Measurements from ENCODE around the gene CEP128. TPM values are rescaled to one million over a fixed set of nuclear protein-coding genes. Genes with fewer than 3 reads are reported as not detected.
A peak's percentile ranks its signal among the peaks of the same experiment; 100 is the strongest.

CEP128 gene
- total RNA-seq, 1 experiment from 2014 or later = 4.9 TPM

GRCh38 chr14:80901822-80902221 is 39.7 kb downstream of the CEP128 start:
- no peak for DNase-seq (ENCODE audit: low read depth)

GRCh38 chr14:80901260-80901659 is 40.3 kb downstream of the CEP128 start:
- peak; percentile 2 for DNase-seq (ENCODE audit: low read depth)

- DNase-seq (ENCODE audit: low read depth) = no peak
These were observed 68.9 kb downstream of the CEP128 start for GRCh38 chr14:80872645-80873044.

GRCh38 chr14:80868260-80868659 is 73.3 kb downstream of the CEP128 start:
- DNase-seq (ENCODE audit: low read depth) = peak; percentile 58

- DNase-seq (ENCODE audit: low read depth) = no peak
These were observed 73.7 kb downstream of the CEP128 start for GRCh38 chr14:80867798-80868197.

GRCh38 chr14:80867091-80867490 is 74.4 kb downstream of the CEP128 start:
- DNase-seq (ENCODE audit: low read depth) = peak; percentile 60

GRCh38 chr14:80865565-80865964 is 76.0 kb downstream of the CEP128 start:
- DNase-seq (ENCODE audit: low read depth) = no peak

GRCh38 chr14:80862983-80863382 is 78.6 kb downstream of the CEP128 start:
- no peak for DNase-seq (ENCODE audit: low read depth)

- no peak for DNase-seq (ENCODE audit: low read depth)
These were observed 79.0 kb downstream of the CEP128 start for GRCh38 chr14:80862541-80862940.

- peak; percentile 50 for DNase-seq (ENCODE audit: low read depth)
These were observed 91.2 kb downstream of the CEP128 start for GRCh38 chr14:80850197-80850814.

GRCh38 chr14:80847070-80847469 is 94.5 kb downstream of the CEP128 start:
- no peak for DNase-seq (ENCODE audit: low read depth)

GRCh38 chr14:80845856-80846255 is 95.7 kb downstream of the CEP128 start:
- no peak for DNase-seq (ENCODE audit: low read depth)

- no peak for DNase-seq (ENCODE audit: low read depth)
These were observed 96.7 kb downstream of the CEP128 start for GRCh38 chr14:80844872-80845271.

GRCh38 chr14:80839743-80840142 is 101.8 kb downstream of the CEP128 start:
- no peak for DNase-seq (ENCODE audit: low read depth)

GRCh38 chr14:80809663-80810062 is 131.9 kb downstream of the CEP128 start:
- DNase-seq (ENCODE audit: low read depth) = no peak

GRCh38 chr14:80805136-80805535 is 136.4 kb downstream of the CEP128 start:
- peak; percentile 15 for DNase-seq (ENCODE audit: low read depth)

- no peak for DNase-seq (ENCODE audit: low read depth)
These were observed 142.7 kb downstream of the CEP128 start for GRCh38 chr14:80798878-80799277.

- no peak for DNase-seq (ENCODE audit: low read depth)
These were observed 143.3 kb downstream of the CEP128 start for GRCh38 chr14:80798211-80798610.

GRCh38 chr14:80792771-80793170 is 148.8 kb downstream of the CEP128 start:
- DNase-seq (ENCODE audit: low read depth) = no peak

GRCh38 chr14:80787876-80788275 is 153.7 kb downstream of the CEP128 start:
- peak; percentile 50 for DNase-seq (ENCODE audit: low read depth)

GRCh38 chr14:80784820-80785219 is 156.7 kb downstream of the CEP128 start:
- DNase-seq (ENCODE audit: low read depth) = peak; percentile 16

GRCh38 chr14:80781972-80782367 is 159.6 kb downstream of the CEP128 start:
- peak; percentile 75 for DNase-seq (ENCODE audit: low read depth)

GRCh38 chr14:80780500-80780899 is 161.0 kb downstream of the CEP128 start:
- no peak for DNase-seq (ENCODE audit: low read depth)

- DNase-seq (ENCODE audit: low read depth) = no peak
These were observed 164.9 kb downstream of the CEP128 start for GRCh38 chr14:80776657-80777056.
